ENCODE data around the gene ULK3.

DNA sequence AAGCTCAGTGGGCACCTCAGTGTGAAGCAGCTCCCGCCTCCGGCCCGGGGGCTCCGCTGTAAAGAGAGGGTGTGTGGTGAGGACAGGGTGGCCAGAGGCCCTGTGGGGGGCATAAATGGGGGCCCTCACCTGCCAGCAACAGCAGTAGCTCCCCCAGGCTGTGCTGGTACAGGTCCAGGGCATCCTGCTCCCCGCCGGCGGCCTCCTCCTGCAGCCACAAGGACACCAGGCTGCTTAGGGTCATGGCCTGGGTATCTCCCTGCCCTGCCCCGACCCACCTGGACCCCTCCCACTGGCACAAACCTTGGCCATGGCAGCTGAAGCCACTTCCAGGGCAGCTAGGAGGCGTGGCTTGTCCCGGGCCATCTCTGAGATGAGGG is 4.8 kb downstream of the ULK3 start:
- TF ChIP-seq, protein P1, sequence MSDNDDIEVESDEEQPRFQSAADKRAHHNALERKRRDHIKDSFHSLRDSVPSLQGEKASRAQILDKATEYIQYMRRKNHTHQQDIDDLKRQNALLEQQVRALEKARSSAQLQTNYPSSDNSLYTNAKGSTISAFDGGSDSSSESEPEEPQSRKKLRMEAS (IDR thresholded peaks at IDR 0.05): no peak
- no peak for TF ChIP-seq TAF1 (IDR thresholded peaks at IDR 0.05; ENCODE audit: low read depth)
